Liver (tissue), 9 donors: ENCODE data around the gene LMAN2. TPM values are rescaled to one million over a fixed set of nuclear protein-coding genes. Genes with fewer than 3 reads are reported as not detected.

Experiments used
- DNase-seq: peaks from one replicate; pipeline ENCODE4 v3.0.0-alpha.2; 2017; ENCODE audit warnings: low spot score
- H3K27ac ChIP-seq, 2 donors: one replicate each; pipeline ENCODE4 v1.7.0; 2013; ENCODE audit warnings: inconsistent platforms in 2 of 2, low read length in 2 of 2, control low read depth in 1 of 2, low read depth in 1 of 2, mild to moderate bottlenecking in 1 of 2
- H3K27me3 ChIP-seq, 4 donors: one replicate each; pipeline versions ENCODE4 v1.6.1 to v1.7.0; 2013; ENCODE audit warnings: low read length in 3 of 4, inconsistent platforms in 1 of 4, mild to moderate bottlenecking in 1 of 4, moderate library complexity in 1 of 4; ENCODE audit not compliant: control insufficient read depth in 4 of 4, insufficient read depth in 4 of 4
- H3K36me3 ChIP-seq, 4 donors: one replicate each; pipeline versions ENCODE4 v1.6.1 to v1.7.0; 2013; ENCODE audit warnings: low read length in 3 of 4, mild to moderate bottlenecking in 3 of 4, low read depth in 1 of 4, moderate library complexity in 1 of 4; ENCODE audit not compliant: control insufficient read depth in 4 of 4, insufficient read depth in 3 of 4
- H3K4me1 ChIP-seq, 4 donors: one replicate each; pipeline versions ENCODE4 v1.6.1 to v1.7.0; 2013; ENCODE audit warnings: low read length in 3 of 4, mild to moderate bottlenecking in 3 of 4, moderate library complexity in 1 of 4; ENCODE audit not compliant: control insufficient read depth in 4 of 4, insufficient read depth in 4 of 4
- H3K4me3 ChIP-seq, 3 donors: one replicate each; pipeline versions ENCODE4 v1.6.1 to v1.7.0; 2013; ENCODE audit warnings: low read length in 3 of 3, control low read depth in 1 of 3, low read depth in 1 of 3, mild to moderate bottlenecking in 1 of 3
- H3K9ac ChIP-seq, 2 donors: one replicate each; pipeline ENCODE4 v1.7.0; 2013; ENCODE audit warnings: low read length in 2 of 2, mild to moderate bottlenecking in 2 of 2, moderate library complexity in 2 of 2, control low read depth in 1 of 2, low read depth in 1 of 2
- H3K9me3 ChIP-seq, 4 donors: one replicate each; pipeline versions ENCODE4 v1.6.1 to v1.7.0; 2013; ENCODE audit warnings: low read length in 3 of 4; ENCODE audit not compliant: control insufficient read depth in 4 of 4
- FOXA2 ChIP-seq: IDR thresholded peaks from 2 replicates; pipeline ENCODE4 v1.6.1; 2016; ENCODE audit warnings: antibody characterized with exemption
- GABPA ChIP-seq, 2 donors: IDR thresholded peaks in 1 of 2; conservative IDR thresholded peaks in 1 of 2; 2 replicates each; pipeline ENCODE4 v1.6.1; 2016; ENCODE audit warnings: antibody characterized with exemption in 2 of 2, mild to moderate bottlenecking in 1 of 2, moderate library complexity in 1 of 2
- HNF4A ChIP-seq, 2 donors: conservative IDR thresholded peaks; 2 replicates each; pipeline ENCODE4 v1.6.1; 2016; ENCODE audit warnings: antibody characterized with exemption in 2 of 2, mild to moderate bottlenecking in 2 of 2
- NR2F2 ChIP-seq: IDR thresholded peaks from 2 replicates; pipeline ENCODE4 v1.6.1; 2016; ENCODE audit warnings: antibody characterized with exemption
- RXRA ChIP-seq, 2 donors: IDR thresholded peaks; 2 replicates each; pipeline ENCODE4 v1.6.1; 2017 to 2018; ENCODE audit warnings: antibody characterized with exemption in 2 of 2, mild to moderate bottlenecking in 1 of 2
- YY1 ChIP-seq: IDR thresholded peaks from 2 replicates; pipeline ENCODE4 v1.6.1; 2016; ENCODE audit warnings: antibody characterized with exemption, mild to moderate bottlenecking
- WGBS: extraction: QIAGEN DNeasy Blood & Tissue Kit; methylation state at CpG from one replicate; pipeline ENCODE4 v1.1.7; 2013; 5-methylcytosine and 5-hydroxymethylcytosine counted together
- polyA plus RNA-seq, 2 donors: library from polyadenylated mRNA; stranded (reverse) in 1 of 2; unstranded in 1 of 2; fragments of 200-250 nt in 1 of 2; fragments of >200 nt in 1 of 2; fragmentation: Nextera tagmentation in 1 of 2; extraction: Ambion mirVana in 1 of 2; gene quantifications; one replicate each; pipeline versions ENCODE4 v1.2.1 to v1.2.3, GENCODE V29; 2013 to 2015
- total RNA-seq, 2 donors: library from RNA; depleted of rRNA; stranded (reverse); fragments of >200 nt; gene quantifications; one replicate each; pipeline ENCODE4 v1.2.3, GENCODE V29; 2014
- TF ChIP-seq, protein P1 (sequence below): IDR thresholded peaks from 2 replicates; pipeline ENCODE4 v1.6.1; 2016; ENCODE audit warnings: antibody characterized with exemption, mild to moderate bottlenecking
- TF ChIP-seq, protein P2 (sequence below): IDR thresholded peaks from 2 replicates; pipeline ENCODE4 v1.6.1; 2016; ENCODE audit warnings: antibody characterized with exemption
- donor health status: healthy.
- donor health status: healthy.
- donor health status: healthy.
- donor health status: healthy.
- donor health status: healthy.

Gene LMAN2
- total and polyA plus RNA-seq, 4 donors: 243 to 478 (median 364) TPM

DNA sequence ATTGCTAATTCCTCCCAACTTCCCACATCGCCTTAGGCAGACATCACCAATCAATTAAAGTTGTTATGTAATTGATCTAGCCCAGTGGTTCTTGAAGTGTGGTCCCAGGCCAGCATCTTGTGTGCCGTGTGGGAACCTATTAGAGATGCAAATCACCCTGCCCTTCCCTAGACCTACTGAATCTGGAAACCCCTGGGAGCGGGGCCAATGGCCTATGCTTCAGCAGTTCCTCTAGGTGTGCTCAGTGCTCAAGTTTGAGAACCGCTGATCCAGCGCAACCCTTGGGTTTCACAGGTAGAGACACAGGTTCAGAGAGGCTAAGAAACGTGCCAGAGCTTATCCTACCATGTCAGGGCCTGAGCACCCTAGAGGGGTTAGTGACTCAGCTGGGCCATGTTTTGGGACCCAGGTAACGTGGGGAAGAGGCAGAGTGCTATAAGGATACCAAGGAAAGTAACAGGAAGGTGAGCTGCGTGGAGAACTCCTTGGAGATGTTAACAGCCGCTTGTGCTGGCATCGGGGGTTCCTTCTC lies 37.1 kb upstream of the LMAN2 start:
- Histone ChIP-seq H3K36me3 (no peaks in the 10 kb centered on the region), H3K4me3 (no peak overlapping the region), H3K9ac (no peak overlapping the region), H3K4me1 (no peaks in the 10 kb centered on the region), H3K9me3 (no peaks in the 10 kb centered on the region), H3K27ac (no peak overlapping the region), H3K27me3 (no peaks in the 10 kb centered on the region)
- WGBS: 94% methylated on average over 10 of the region's 10 CpGs
- DNase-seq: no peak
- TF ChIP-seq NR2F2: no peak
- TF ChIP-seq HNF4A (conservative IDR thresholded peaks at IDR 0.05): no peak
- TF ChIP-seq FOXA2: no peak
- TF ChIP-seq, protein P1, sequence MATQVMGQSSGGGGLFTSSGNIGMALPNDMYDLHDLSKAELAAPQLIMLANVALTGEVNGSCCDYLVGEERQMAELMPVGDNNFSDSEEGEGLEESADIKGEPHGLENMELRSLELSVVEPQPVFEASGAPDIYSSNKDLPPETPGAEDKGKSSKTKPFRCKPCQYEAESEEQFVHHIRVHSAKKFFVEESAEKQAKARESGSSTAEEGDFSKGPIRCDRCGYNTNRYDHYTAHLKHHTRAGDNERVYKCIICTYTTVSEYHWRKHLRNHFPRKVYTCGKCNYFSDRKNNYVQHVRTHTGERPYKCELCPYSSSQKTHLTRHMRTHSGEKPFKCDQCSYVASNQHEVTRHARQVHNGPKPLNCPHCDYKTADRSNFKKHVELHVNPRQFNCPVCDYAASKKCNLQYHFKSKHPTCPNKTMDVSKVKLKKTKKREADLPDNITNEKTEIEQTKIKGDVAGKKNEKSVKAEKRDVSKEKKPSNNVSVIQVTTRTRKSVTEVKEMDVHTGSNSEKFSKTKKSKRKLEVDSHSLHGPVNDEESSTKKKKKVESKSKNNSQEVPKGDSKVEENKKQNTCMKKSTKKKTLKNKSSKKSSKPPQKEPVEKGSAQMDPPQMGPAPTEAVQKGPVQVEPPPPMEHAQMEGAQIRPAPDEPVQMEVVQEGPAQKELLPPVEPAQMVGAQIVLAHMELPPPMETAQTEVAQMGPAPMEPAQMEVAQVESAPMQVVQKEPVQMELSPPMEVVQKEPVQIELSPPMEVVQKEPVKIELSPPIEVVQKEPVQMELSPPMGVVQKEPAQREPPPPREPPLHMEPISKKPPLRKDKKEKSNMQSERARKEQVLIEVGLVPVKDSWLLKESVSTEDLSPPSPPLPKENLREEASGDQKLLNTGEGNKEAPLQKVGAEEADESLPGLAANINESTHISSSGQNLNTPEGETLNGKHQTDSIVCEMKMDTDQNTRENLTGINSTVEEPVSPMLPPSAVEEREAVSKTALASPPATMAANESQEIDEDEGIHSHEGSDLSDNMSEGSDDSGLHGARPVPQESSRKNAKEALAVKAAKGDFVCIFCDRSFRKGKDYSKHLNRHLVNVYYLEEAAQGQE: no peak

DNA sequence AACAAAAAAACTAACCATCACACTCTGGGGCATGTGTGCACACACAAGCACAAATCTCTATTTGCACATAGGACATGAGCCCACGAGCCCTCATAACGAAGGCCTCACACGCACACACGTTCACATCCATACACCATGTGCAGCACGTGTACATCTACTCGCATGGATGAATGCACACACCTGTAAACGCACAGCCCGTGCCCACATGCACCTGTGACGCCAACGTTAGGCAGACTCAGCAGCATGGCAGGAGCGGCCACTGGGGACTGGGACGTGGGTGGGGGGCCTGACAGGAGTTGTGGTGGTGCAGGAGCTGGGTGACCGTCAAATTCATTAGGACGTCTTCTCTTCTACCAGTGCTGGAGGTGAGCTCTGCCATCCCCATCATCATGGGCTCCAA lies 35.9 kb upstream of the LMAN2 start:
- H3K27ac ChIP-seq: no peak overlapping the region
- H3K4me3 ChIP-seq: no peak overlapping the region
- WGBS: 87% methylated on average over 14 of the region's 14 CpGs
- H3K4me1 ChIP-seq: peaks cover 0 to 7% (median 4%) of the 10 kb centered on the region in 4 donors
- H3K9me3 ChIP-seq: no peaks in the 10 kb centered on the region
- H3K9ac ChIP-seq: no peak overlapping the region
- H3K27me3 ChIP-seq: no peaks in the 10 kb centered on the region
- no peak for DNase-seq
- no peak for TF ChIP-seq YY1
- TF ChIP-seq, protein P2, sequence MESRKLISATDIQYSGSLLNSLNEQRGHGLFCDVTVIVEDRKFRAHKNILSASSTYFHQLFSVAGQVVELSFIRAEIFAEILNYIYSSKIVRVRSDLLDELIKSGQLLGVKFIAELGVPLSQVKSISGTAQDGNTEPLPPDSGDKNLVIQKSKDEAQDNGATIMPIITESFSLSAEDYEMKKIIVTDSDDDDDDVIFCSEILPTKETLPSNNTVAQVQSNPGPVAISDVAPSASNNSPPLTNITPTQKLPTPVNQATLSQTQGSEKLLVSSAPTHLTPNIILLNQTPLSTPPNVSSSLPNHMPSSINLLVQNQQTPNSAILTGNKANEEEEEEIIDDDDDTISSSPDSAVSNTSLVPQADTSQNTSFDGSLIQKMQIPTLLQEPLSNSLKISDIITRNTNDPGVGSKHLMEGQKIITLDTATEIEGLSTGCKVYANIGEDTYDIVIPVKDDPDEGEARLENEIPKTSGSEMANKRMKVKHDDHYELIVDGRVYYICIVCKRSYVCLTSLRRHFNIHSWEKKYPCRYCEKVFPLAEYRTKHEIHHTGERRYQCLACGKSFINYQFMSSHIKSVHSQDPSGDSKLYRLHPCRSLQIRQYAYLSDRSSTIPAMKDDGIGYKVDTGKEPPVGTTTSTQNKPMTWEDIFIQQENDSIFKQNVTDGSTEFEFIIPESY: no peak
- H3K36me3 ChIP-seq: no peaks in the 10 kb centered on the region

DNA sequence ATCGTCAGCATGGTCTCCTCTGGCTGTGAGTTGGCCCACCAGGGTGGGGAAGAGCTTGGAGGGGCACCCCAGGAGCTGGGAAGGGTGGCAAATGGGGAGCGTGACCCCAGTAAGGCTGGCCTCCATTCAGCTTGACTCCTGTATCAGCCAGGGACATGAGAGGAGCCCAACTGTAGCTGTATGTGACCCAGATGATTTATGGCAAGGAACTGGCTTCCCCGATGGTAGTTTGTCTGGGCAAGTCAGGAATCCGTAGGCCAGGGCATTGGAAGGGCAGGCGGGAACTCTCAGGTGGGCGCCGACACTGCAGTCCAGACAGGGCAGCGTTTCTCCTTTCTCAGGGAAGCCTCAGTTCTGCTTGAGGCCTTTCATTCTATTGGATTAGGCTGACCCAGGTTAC lies 35.1 kb upstream of the LMAN2 start:
- Histone ChIP-seq H3K27me3 (no peaks in the 10 kb centered on the region), H3K36me3 (no peaks in the 10 kb centered on the region), H3K4me1 (peaks cover 0 to 9% (median 6%) of the 10 kb centered on the region in 4 donors), H3K9ac (no peak overlapping the region), H3K4me3 (no peak overlapping the region), H3K27ac (no peak overlapping the region), H3K9me3 (no peaks in the 10 kb centered on the region)
- TF ChIP-seq RXRA (IDR thresholded peaks at IDR 0.05): no peak
- TF ChIP-seq GABPA (IDR thresholded peaks at IDR 0.05 in 1 of 2, conservative IDR thresholded peaks at IDR 0.05 in 1 of 2): no peak
- DNase-seq: no peak
- WGBS: 94% methylated on average over 8 of the region's 8 CpGs
